NOMO-1 treated with dmso at 0.1 percent for 144 hours (cell line): ENCODE data around the gene SLC8A2.
A peak's percentile ranks its signal among the peaks of the same experiment; 100 is the strongest.
"Not testable (repeated sequence)": the region's sequence is repeated elsewhere in the genome, so short reads cannot be mapped to it uniquely, and the experiment has no call there.

Experiments used
- DNase-seq: peaks from one replicate; lab custom pipeline; 2025; ENCODE audit not compliant: unreplicated experiment; lab: John Stamatoyannopoulos, UW

Gene SLC8A2

GRCh38 chr19:47487551-47488515, 16.1 kb upstream of the SLC8A2 start:
- DNase-seq = no peak

GRCh38 chr19:47486900-47487299, 15.2 kb upstream of the SLC8A2 start:
- DNase-seq = no peak

- DNase-seq = not testable (repeated sequence)
Observed at GRCh38 chr19:47486220-47486619, 14.5 kb upstream of the SLC8A2 start.

- no peak for DNase-seq
Observed at GRCh38 chr19:47485210-47485609, 13.5 kb upstream of the SLC8A2 start.

GRCh38 chr19:47483800-47484690, 12.4 kb upstream of the SLC8A2 start, which contains the start of gene KPTN:
Gene KPTN (minus strand): TSS chr19:47484219. CDS start chr19:47484160, 59 bp downstream.
- DNase-seq = peak; percentile 89

- DNase-seq = no peak
Observed at GRCh38 chr19:47483200-47483599, 11.5 kb upstream of the SLC8A2 start.

GRCh38 chr19:47481460-47482052, 9.9 kb upstream of the SLC8A2 start:
- no peak for DNase-seq

GRCh38 chr19:47480658-47481057, 9.0 kb upstream of the SLC8A2 start:
- DNase-seq = no peak

- no peak for DNase-seq
Observed at GRCh38 chr19:47479701-47480503, 8.2 kb upstream of the SLC8A2 start.

GRCh38 chr19:47476438-47476972, 4.8 kb upstream of the SLC8A2 start:
- no peak for DNase-seq

- DNase-seq = no peak
Observed at GRCh38 chr19:47475465-47475864, 3.8 kb upstream of the SLC8A2 start.

- DNase-seq = no peak
Observed at GRCh38 chr19:47473336-47473735, 1.6 kb upstream of the SLC8A2 start.

GRCh38 chr19:47471381-47471732, 336 bp downstream of the SLC8A2 start:
- no peak for DNase-seq

GRCh38 chr19:47470447-47471195, 1.1 kb downstream of the SLC8A2 start:
- DNase-seq = no peak

- DNase-seq = no peak
Observed at GRCh38 chr19:47469719-47470118, 2.0 kb downstream of the SLC8A2 start.

- no peak for DNase-seq
Observed at GRCh38 chr19:47469363-47469700, 2.4 kb downstream of the SLC8A2 start.

- no peak for DNase-seq
Observed at GRCh38 chr19:47467914-47468313, 3.8 kb downstream of the SLC8A2 start.

GRCh38 chr19:47465957-47466356, 5.7 kb downstream of the SLC8A2 start:
- no peak for DNase-seq

GRCh38 chr19:47464675-47465419, 6.8 kb downstream of the SLC8A2 start:
- no peak for DNase-seq
